Uterus (tissue), 4 donors: ENCODE results near the gene MORN3. TPM values are rescaled to one million over a fixed set of nuclear protein-coding genes. Genes with fewer than 3 reads are reported as not detected.

Experiments used
- DNase-seq, 2 donors: peaks; one replicate each; pipeline ENCODE4 v3.0.0-alpha.2; 2019 to 2020
- H3K27ac ChIP-seq, 2 donors: fragments of 200-600 bp; sonication (generic); 1 replicate in 1 of 2; 2 replicates in 1 of 2; pipeline ENCODE4 v1.5.1; 2016 to 2018
- H3K27me3 ChIP-seq, 2 donors: fragments of 200-600 bp; sonication (generic); one replicate each; pipeline ENCODE4 v1.5.1; 2018 to 2019; ENCODE audit warnings: control low read depth in 1 of 2
- H3K36me3 ChIP-seq, 2 donors: fragments of 200-600 bp; sonication (generic); one replicate each; pipeline ENCODE4 v1.5.1; 2019; ENCODE audit warnings: control low read depth in 1 of 2
- H3K4me1 ChIP-seq, 2 donors: fragments of 200-600 bp; sonication (generic); one replicate each; pipeline ENCODE4 v1.5.1; 2018 to 2019; ENCODE audit warnings: control low read depth in 1 of 2
- H3K4me3 ChIP-seq, 2 donors: fragments of 200-600 bp; sonication (generic); 1 replicate in 1 of 2; 2 replicates in 1 of 2; pipeline ENCODE4 v1.5.1; 2018 to 2019; ENCODE audit warnings: mild to moderate bottlenecking in 1 of 2
- H3K9me3 ChIP-seq, 2 donors: fragments of 200-600 bp; sonication (generic); one replicate each; pipeline ENCODE4 v1.5.1; 2019; ENCODE audit warnings: control low read depth in 1 of 2
- CTCF ChIP-seq, 4 experiments: fragments of 200-600 bp in 2 of 4; fragments of 450-650 bp in 2 of 4; sonication (generic) in 2 of 4; IDR thresholded peaks; one replicate each; pipeline ENCODE4 v1.5.1; 2016 to 2019; ENCODE audit warnings: antibody characterized with exemption in 4 of 4, mild to moderate bottlenecking in 2 of 4, moderate library complexity in 1 of 4
- POLR2A ChIP-seq, 2 donors: fragments of 450-650 bp; IDR thresholded peaks; one replicate each; pipeline ENCODE4 v1.6.1; 2016; ENCODE audit warnings: antibody characterized with exemption in 2 of 2, mild to moderate bottlenecking in 1 of 2, moderate library complexity in 1 of 2
- intact Hi-C: fragments of 100-400 bp; cut with DNase I; formaldehyde crosslinking; loops from one replicate; pipeline ENCODE4 v1.15.1; 2023; ENCODE audit warnings: low total_unique reads
- total RNA-seq, 4 donors: library from RNA; depleted of rRNA in 3 of 4; stranded (reverse); fragments of >200 nt in 3 of 4; gene quantifications; one replicate each; pipeline versions ENCODE4 v1.1.0 to v1.2.4, GENCODE V29; 2014 to 2023
- donor health status: DM: yes; HTN: yes; CAD: no.

MORN3 gene
- total RNA-seq, 4 donors from 2014 or later = 0.27 to 1.9 TPM; not detected in 2

DNA sequence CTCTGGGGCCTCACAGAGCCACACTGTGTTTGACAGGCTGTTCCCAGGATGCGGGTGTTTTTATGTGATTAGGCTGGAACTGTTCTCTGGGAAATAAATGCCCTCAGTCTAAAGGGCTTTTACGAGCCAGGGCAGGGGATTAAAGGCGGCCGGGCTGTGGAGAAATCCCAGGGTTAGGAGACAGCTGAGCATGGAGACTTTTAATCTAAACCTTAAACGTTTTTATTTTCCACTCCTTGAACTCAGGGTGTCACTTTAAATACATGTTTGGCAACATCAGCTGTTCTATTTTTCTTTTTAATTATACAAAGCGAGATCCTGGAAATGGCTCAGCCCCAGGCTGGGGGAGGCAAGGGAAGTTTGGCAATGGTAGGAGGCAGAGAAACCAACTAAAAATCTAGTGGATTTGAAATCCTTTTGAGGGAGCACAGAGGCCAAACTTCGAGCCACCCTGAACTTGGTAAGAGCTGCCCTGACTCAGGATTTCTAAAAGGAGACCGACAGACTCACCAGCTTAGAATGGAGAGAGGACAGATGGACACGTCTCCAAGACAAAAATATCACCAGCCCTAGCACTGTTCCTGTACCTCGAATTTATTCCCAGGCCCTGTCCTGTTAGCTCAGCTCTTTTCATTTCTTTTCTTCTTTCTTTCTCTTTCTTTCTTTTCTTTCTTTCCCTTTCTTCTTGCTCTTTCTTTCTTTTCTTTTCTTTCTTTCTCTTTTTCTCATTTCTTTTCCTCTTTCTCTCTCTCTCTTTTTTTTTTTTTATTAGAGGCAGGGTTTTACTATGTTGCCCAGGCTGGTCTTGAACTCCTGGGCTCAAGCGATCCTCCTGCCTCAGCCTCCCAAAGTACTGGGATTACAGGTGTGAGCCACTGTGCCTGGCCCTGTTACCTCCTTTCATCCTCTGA is 59.0 kb downstream of the MORN3 start:
- intact Hi-C loops = no loop called here
- TF ChIP-seq CTCF (IDR thresholded peaks at IDR 0.05) (no peak), POLR2A (IDR thresholded peaks at IDR 0.05) (no peak)
- peak; percentile 57 to 79 for DNase-seq
- Histone ChIP-seq H3K4me3 (no peak overlapping the region), H3K4me1 (peaks cover 0 to 4% of the 10 kb centered on the region in 2 donors), H3K27me3 (no peaks in the 10 kb centered on the region), H3K27ac (peak overlapping the region; percentile 78 to 82), H3K9me3 (no peaks in the 10 kb centered on the region), H3K36me3 (no peaks in the 10 kb centered on the region)

- no peak overlapping the region for H3K4me3 ChIP-seq
- no peaks in the 10 kb centered on the region for H3K27me3 ChIP-seq
- intact Hi-C loops = no loop called here
- no peaks in the 10 kb centered on the region for H3K36me3 ChIP-seq
- H3K9me3 ChIP-seq = no peaks in the 10 kb centered on the region
- no peak for DNase-seq
- H3K4me1 ChIP-seq = peaks cover 0 to 4% of the 10 kb centered on the region in 2 donors
- no peak for TF ChIP-seq POLR2A (IDR thresholded peaks at IDR 0.05)
- no peak for TF ChIP-seq CTCF (IDR thresholded peaks at IDR 0.05)
- no peak overlapping the region for H3K27ac ChIP-seq
Observed at GRCh38 chr12:121608301-121608700, 61.2 kb downstream of the MORN3 start.

GRCh38 chr12:121603581-121603980 is 65.9 kb downstream of the MORN3 start:
- no peaks in the 10 kb centered on the region for H3K36me3 ChIP-seq
- no peak for TF ChIP-seq CTCF (IDR thresholded peaks at IDR 0.05)
- no peak for TF ChIP-seq POLR2A (IDR thresholded peaks at IDR 0.05)
- no peaks in the 10 kb centered on the region for H3K9me3 ChIP-seq
- H3K4me3 ChIP-seq = no peak overlapping the region
- no peaks in the 10 kb centered on the region for H3K27me3 ChIP-seq
- H3K4me1 ChIP-seq = no peaks in the 10 kb centered on the region
- DNase-seq = no peak
- H3K27ac ChIP-seq = no peak overlapping the region
- intact Hi-C loops = no loop called here

- TF ChIP-seq POLR2A (IDR thresholded peaks at IDR 0.05) (no peak), CTCF (IDR thresholded peaks at IDR 0.05) (no peak)
- H3K27ac ChIP-seq = no peak overlapping the region
- no peak for DNase-seq
- H3K36me3 ChIP-seq = no peaks in the 10 kb centered on the region
- H3K4me3 ChIP-seq = no peak overlapping the region
- intact Hi-C loops = no loop called here
- no peaks in the 10 kb centered on the region for H3K27me3 ChIP-seq
- no peaks in the 10 kb centered on the region for H3K4me1 ChIP-seq
- H3K9me3 ChIP-seq = no peaks in the 10 kb centered on the region
Observed at GRCh38 chr12:121602766-121603165, 66.7 kb downstream of the MORN3 start.

DNA sequence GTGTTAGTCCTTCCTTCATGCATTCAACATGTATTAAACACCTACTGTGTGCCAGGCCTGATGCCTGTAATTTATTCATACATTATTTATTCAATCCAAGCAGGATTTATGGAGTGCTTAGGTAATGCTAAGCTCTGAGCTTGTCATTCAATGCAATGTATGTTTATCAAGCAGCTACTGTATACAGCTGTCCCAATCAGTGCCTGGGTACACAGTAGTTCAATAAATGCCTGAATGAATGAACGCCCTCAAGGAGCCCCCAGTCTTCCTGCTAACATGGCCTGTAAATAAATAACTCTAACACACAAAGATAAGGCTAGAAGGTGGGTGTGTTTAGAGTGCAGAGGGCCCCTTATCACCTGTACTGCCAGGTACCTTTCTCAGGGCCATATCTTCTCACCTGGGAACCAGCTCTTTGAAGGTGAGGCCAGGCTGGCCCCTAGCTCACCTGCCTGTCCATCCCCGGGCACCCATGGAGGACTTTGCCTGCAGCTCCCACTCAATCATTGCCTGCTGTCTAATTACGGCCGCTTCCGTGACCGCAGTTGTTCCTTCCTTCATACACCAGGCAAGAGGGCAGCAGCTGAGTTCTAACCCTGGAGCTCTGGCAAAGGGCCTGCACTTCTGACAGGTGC is 68.6 kb downstream of the MORN3 start:
- H3K27me3 ChIP-seq = no peaks in the 10 kb centered on the region
- H3K4me3 ChIP-seq = no peak overlapping the region
- TF ChIP-seq CTCF (IDR thresholded peaks at IDR 0.05) (no peak), POLR2A (IDR thresholded peaks at IDR 0.05) (no peak)
- DNase-seq = no peak
- no peak overlapping the region for H3K27ac ChIP-seq
- intact Hi-C loops = no loop called here
- no peaks in the 10 kb centered on the region for H3K9me3 ChIP-seq
- H3K36me3 ChIP-seq = no peaks in the 10 kb centered on the region
- H3K4me1 ChIP-seq = no peaks in the 10 kb centered on the region
